Measurements from ENCODE around the gene PKMYT1.

The PKMYT1 gene

GRCh38 chr16:2973605-2974318 lies 6.5 kb downstream of the PKMYT1 start:
- H3K9me2 ChIP-seq (replicated peaks; ENCODE audit: low read depth, low read length), result no peaks in the 10 kb centered on the region
- peaks cover 2% of the 10 kb centered on the region for H3K4me1 ChIP-seq (ENCODE audit: insufficient read depth, low read length, poor library complexity, severe bottlenecking)
- no peak overlapping the region for H2AFZ ChIP-seq (ENCODE audit: low read length)
- H3F3A ChIP-seq (ENCODE audit: low read depth), result no peaks in the 10 kb centered on the region
- H3K4me2 ChIP-seq (ENCODE audit: low read depth, low read length, poor library complexity, severe bottlenecking), result no peak overlapping the region
- TF ChIP-seq EZH2phosphoT487 (IDR thresholded peaks at IDR 0.05; ENCODE audit: borderline replicate concordance) (no peak), CTCF (conservative IDR thresholded peaks at IDR 0.05; ENCODE audit: low read length) (no peak)
- peaks cover 28% of the 10 kb centered on the region; the same call in 1 of the 2 replicates for H3K79me2 ChIP-seq (ENCODE audit: insufficient read depth, low read length)
- no peak overlapping the region for H3K4me3 ChIP-seq (ENCODE audit: low read length, poor library complexity, severe bottlenecking)
- H4K20me1 ChIP-seq (ENCODE audit: insufficient read depth, low read length, poor library complexity, severe bottlenecking), result peaks cover 7% of the 10 kb centered on the region
- no peak overlapping the region for H3K9ac ChIP-seq (ENCODE audit: low read depth, low read length, poor library complexity, severe bottlenecking)
- H3K27me3 ChIP-seq (ENCODE audit: insufficient read depth, low read length, poor library complexity, severe bottlenecking), result no peaks in the 10 kb centered on the region
- H3K36me3 ChIP-seq (ENCODE audit: insufficient read depth, low read length), result no peaks in the 10 kb centered on the region
- H3K9me3 ChIP-seq (ENCODE audit: insufficient read depth, low read depth, low read length), result no peaks in the 10 kb centered on the region

GRCh38 chr16:2973093-2973492 lies 7.2 kb downstream of the PKMYT1 start:
- H3K4me1 ChIP-seq (ENCODE audit: insufficient read depth, low read length, poor library complexity, severe bottlenecking), result peaks cover 2% of the 10 kb centered on the region

GRCh38 chr16:2971985-2972784 lies 8.1 kb downstream of the PKMYT1 start:
- Histone ChIP-seq H3F3A (ENCODE audit: low read depth) (no peaks in the 10 kb centered on the region), H3K9ac (ENCODE audit: low read depth, low read length, poor library complexity, severe bottlenecking) (no peak overlapping the region), H3K79me2 (ENCODE audit: insufficient read depth, low read length) (peaks cover 15% of the 10 kb centered on the region; the same call in 1 of the 2 replicates), H3K4me3 (ENCODE audit: low read length, poor library complexity, severe bottlenecking) (no peak overlapping the region), H3K4me1 (ENCODE audit: insufficient read depth, low read length, poor library complexity, severe bottlenecking) (peaks cover 2% of the 10 kb centered on the region), H3K4me2 (ENCODE audit: low read depth, low read length, poor library complexity, severe bottlenecking) (no peak overlapping the region), H3K36me3 (ENCODE audit: insufficient read depth, low read length) (no peaks in the 10 kb centered on the region), H3K9me2 (replicated peaks; ENCODE audit: low read depth, low read length) (no peaks in the 10 kb centered on the region), H3K27me3 (ENCODE audit: insufficient read depth, low read length, poor library complexity, severe bottlenecking) (no peaks in the 10 kb centered on the region), H2AFZ (ENCODE audit: low read length) (no peak overlapping the region), H4K20me1 (ENCODE audit: insufficient read depth, low read length, poor library complexity, severe bottlenecking) (peaks cover 7% of the 10 kb centered on the region), H3K9me3 (ENCODE audit: insufficient read depth, low read depth, low read length) (no peaks in the 10 kb centered on the region)
- TF ChIP-seq EZH2phosphoT487 (IDR thresholded peaks at IDR 0.05; ENCODE audit: borderline replicate concordance) (no peak), CTCF (conservative IDR thresholded peaks at IDR 0.05; ENCODE audit: low read length) (no peak)

More at GRCh38 chr16:2973093-2973492, 7.2 kb downstream of the PKMYT1 start:
- Histone ChIP-seq H4K20me1 (ENCODE audit: insufficient read depth, low read length, poor library complexity, severe bottlenecking) (peaks cover 7% of the 10 kb centered on the region), H3K79me2 (ENCODE audit: insufficient read depth, low read length) (peaks cover 24% of the 10 kb centered on the region; the same call in 1 of the 2 replicates), H3K4me3 (ENCODE audit: low read length, poor library complexity, severe bottlenecking) (no peak overlapping the region), H3K9ac (ENCODE audit: low read depth, low read length, poor library complexity, severe bottlenecking) (no peak overlapping the region), H3K9me2 (replicated peaks; ENCODE audit: low read depth, low read length) (no peaks in the 10 kb centered on the region), H2AFZ (ENCODE audit: low read length) (no peak overlapping the region), H3K27me3 (ENCODE audit: insufficient read depth, low read length, poor library complexity, severe bottlenecking) (no peaks in the 10 kb centered on the region), H3F3A (ENCODE audit: low read depth) (no peaks in the 10 kb centered on the region), H3K9me3 (ENCODE audit: insufficient read depth, low read depth, low read length) (no peaks in the 10 kb centered on the region), H3K36me3 (ENCODE audit: insufficient read depth, low read length) (no peaks in the 10 kb centered on the region), H3K4me2 (ENCODE audit: low read depth, low read length, poor library complexity, severe bottlenecking) (no peak overlapping the region)
- TF ChIP-seq CTCF (conservative IDR thresholded peaks at IDR 0.05; ENCODE audit: low read length), result no peak
- TF ChIP-seq EZH2phosphoT487 (IDR thresholded peaks at IDR 0.05; ENCODE audit: borderline replicate concordance), result no peak
